GM18520 (cell line): ENCODE results near the gene DDB1.

ENCODE experiments used
- ATAC-seq: cut with Tn5 transposase; IDR thresholded peaks from one replicate; pipeline ENCODE4 v1.9.1; 2021; ENCODE audit not compliant: unreplicated experiment

The DDB1 gene

GRCh38 chr11:61297746-61298145 is 35.2 kb downstream of the DDB1 start:
- ATAC-seq: no peak

DNA sequence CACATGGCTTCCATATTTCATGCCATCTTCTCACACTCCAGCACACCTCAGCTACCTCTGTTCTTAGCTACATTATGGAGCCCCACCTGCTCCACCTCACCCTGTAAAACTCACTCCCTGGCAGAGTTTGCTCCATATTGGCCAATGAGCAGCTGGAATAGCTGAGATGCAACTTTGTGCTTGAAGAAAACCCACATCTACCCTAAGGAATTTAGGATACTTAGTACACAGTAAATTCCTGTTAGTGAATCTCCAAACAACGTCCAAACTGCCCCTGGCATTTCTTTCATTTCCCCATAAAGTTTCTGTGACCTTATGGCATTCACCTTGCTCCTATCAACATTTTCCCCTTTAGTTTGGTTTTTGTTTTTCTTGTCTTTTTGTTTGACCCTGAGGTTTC is 35.6 kb downstream of the DDB1 start:
- ATAC-seq: no peak

GRCh38 chr11:61295596-61295926 is 37.3 kb downstream of the DDB1 start:
- ATAC-seq: no peak

- no peak for ATAC-seq
Measured at GRCh38 chr11:61294717-61295595, 37.9 kb downstream of the DDB1 start, which contains the start of gene VWCE. TSS of gene VWCE (minus strand) at chr11:61295316. CDS start at chr11:61295037, 279 bp downstream.

DNA sequence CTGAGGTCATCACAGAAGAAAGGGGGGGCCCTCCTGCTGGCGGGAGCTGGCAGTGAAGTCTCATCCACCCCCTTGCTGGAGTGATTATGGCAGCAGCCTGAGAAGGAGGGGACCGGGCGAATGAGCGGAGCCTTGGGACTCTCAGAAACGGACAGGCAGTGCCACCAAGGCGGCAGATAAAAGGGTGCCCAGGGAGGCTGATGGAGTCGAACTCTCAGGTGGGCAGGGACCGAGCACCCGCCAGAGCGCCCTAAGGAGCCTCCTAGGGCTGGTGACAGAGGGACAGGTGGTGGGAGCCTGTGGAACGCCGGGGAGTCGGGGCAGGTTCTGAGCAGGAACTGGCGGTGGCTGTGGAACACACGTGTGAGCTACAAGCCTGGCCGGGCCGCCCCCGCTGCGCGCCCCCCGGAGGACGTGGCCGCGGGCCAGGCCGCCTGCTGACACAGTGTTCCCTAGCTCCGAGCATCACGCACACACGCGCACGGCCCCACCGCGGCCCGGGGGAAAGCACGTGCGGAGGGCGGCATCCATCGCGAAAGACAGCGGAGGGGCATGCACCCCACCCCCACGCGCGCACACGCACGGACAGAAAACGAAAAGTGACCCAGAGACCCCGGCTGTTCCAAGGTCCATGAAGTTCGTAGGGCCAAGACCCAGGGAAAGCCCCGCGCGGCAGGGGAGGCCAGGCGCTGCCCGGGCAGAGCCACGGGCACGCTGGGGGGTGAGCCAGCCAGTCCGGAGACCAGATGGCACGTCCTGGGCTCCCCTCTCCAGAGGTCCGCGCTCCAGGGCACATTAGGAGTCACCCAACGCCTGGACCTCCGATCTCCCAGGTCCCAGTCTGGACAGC is 38.8 kb downstream of the DDB1 start:
- ATAC-seq: no peak

DNA sequence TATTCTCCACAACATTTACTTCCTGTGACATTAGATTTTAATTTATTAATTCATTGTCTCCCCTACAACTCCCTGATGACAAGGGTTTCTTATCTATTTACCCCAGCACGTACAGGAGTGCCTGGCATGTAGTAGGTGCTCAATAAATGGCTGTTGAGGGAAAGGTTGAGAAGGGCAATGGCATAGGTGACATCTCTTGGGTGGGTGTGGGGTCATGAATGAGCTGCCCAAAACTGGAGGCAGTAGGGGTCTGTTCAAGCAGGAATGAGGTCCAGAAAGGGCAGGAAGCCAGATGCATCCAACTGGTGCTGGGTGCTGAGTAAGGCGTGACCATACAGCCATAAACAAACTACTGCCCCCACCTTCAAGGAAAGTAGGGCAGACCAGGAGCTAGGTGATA is 40.5 kb downstream of the DDB1 start:
- ATAC-seq: no peak

DNA sequence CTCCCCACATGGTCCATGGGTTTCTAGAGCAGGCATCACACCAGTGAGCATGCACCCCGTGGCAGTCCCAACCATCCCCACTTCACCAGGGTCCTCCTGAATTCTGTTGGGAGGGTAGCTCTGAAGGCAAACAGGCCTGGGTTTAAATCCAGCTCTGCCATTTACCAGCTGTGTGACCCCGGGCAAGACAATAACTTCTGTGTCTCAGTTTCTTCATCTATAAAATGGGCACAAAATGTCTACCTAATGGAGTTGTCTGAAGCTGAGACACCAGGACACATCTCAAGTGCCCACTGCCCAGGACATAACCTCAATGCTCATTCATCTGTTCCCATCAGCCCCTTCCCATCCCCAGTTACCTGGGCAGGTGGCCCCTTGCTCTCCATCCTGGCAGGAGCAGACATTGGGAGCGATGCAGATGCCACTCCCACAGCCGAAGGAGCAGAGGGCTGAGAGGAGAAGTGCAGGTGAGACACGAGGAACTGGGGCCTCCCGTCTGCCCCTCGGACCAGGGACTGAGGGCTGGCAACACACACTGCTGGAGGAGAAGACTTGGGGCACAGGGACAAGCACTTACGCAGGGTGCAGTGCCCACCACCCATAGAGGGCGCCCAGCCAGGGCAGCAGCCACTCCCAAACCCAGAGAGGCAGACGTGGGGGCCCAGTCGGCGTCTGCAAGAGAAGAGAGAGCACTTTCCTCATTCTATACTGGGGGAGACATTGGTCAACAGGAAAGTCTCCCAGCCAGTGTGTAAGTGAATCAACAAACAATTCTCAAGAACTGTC is 41.8 kb downstream of the DDB1 start:
- no peak for ATAC-seq

- ATAC-seq: no peak
Measured at GRCh38 chr11:61287338-61287977, 45.4 kb downstream of the DDB1 start.

GRCh38 chr11:61283613-61284012 is 49.3 kb downstream of the DDB1 start:
- no peak for ATAC-seq

GRCh38 chr11:61281581-61282250 is 51.2 kb downstream of the DDB1 start:
- no peak for ATAC-seq

GRCh38 chr11:61280883-61281580 is 51.9 kb downstream of the DDB1 start:
- no peak for ATAC-seq

DNA sequence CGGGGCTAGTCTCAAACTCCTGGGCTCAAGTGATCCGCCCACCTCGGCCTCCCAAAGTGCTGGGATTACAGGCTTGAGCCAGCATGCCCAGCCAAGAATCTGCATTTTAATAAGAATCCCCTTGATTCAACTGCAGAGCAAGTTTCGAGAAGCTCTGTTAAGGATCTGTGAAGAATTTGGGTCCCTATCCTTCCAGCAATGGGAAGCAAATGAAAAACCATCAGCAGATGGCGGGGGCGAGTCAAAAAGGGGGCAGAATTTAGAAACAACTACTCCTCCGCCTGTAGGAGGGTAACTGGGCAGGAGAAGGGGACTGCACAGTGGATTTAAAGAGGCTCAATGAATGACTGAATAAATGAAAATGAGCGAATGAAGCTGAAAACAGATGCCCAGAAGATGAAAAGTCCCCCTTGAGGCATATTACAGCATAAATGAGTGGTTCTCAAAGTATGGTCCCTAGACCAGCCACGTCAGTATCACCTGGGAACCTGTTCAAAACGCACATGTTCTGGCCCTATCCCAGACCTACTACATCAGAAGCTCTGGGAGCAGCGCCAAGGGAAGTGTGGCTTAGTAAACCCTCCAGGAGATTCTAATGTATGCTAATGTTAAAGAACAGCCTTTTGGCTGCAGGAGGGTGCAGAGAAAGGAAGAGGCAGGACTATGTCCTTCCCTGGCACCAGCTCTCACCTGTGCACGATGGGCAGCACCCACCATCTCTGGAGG is 52.8 kb downstream of the DDB1 start:
- no peak for ATAC-seq

DNA sequence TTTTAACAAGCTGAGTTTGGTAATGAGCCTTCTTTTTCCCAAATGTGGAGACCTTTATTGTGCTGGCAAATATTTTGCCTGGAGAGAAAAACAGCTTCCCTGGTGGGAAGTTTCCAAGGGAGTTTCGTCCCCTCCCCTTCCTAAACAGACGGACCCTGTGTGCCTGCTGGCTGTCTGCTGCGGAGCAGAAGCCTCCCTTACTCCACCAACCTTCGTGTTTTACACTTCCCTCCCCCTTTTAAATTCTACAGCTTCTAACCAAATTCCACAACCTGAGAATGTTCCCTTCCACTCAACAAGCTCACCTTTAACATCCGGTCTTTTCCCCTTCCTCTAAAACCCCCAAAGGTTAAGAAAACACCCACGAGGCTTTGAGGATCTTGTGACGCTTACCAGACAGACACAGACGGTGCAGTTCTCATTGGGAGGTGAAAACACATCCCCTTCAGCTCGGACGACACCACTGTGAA is 54.9 kb downstream of the DDB1 start:
- no peak for ATAC-seq

DNA sequence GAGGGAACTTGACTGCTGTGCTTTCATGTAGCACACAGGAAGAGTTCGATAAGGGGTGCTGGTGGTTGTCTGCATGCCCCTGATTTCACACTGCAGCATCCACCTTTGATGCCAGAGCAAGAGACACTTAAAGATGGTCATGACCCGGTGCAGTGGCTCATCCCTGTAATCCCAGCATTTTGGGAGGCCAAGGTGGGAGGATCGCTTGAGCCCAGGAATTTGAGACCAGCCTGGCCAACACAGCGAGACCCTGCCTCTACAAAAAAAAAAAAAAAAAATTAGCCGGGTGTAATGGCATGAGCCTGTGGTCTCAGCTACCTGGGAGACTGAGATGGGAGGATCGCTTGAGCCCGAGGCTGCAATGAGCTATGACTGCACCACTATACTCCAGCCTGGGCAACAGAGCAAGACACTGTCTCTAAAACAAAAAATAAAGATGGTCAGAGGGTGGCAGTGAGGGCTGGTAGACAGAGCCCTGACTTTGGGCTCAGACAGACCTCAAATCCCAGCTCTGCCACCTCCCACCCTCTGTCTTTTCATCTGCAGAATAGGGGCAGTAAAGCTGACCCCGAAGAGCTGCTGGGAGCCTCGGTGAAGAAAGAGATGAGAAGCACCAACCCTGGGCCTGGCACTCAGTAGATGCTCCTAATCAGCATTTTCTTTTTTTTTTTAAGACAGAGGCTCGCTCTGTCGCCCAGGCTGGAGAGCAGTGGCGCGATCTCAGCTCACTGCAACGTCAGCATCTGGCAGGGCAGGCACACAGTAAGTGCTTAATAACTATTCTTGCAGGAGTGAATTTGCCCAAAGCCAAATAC is 55.5 kb downstream of the DDB1 start:
- ATAC-seq: no peak

GRCh38 chr11:61275191-61275590 is 57.7 kb downstream of the DDB1 start:
- no peak for ATAC-seq

GRCh38 chr11:61274084-61274483 is 58.8 kb downstream of the DDB1 start:
- ATAC-seq: no peak

GRCh38 chr11:61273178-61274078 is 59.5 kb downstream of the DDB1 start:
- ATAC-seq: no peak
